Tibial nerve (tissue), 4 donors: ENCODE results near the gene DSG1. TPM values are rescaled to one million over a fixed set of nuclear protein-coding genes. Genes with fewer than 3 reads are reported as not detected.

Experiments
- DNase-seq, 2 donors: peaks; one replicate each; pipeline ENCODE4 v3.0.0-alpha.2; 2019; ENCODE audit warnings: low spot score in 2 of 2
- H3K27ac ChIP-seq, 4 donors: fragments of 200-600 bp; sonication (generic) in 3 of 4; one replicate each; pipeline ENCODE4 v1.5.1; 2017 to 2019; ENCODE audit warnings: mild to moderate bottlenecking in 1 of 4
- H3K27me3 ChIP-seq, 2 donors: fragments of 200-600 bp; sonication (generic) in 1 of 2; one replicate each; pipeline versions ENCODE4 v1.5.1 to v1.6.0; 2017 to 2019
- H3K36me3 ChIP-seq, 3 donors: fragments of 200-600 bp; sonication (generic); one replicate each; pipeline ENCODE4 v1.5.1; 2018 to 2019
- H3K4me1 ChIP-seq, 4 donors: fragments of 200-600 bp; sonication (generic) in 3 of 4; one replicate each; pipeline ENCODE4 v1.5.1; 2017 to 2019
- H3K4me3 ChIP-seq, 4 donors: fragments of 200-600 bp; sonication (generic) in 3 of 4; one replicate each; pipeline ENCODE4 v1.5.1; 2017 to 2019; ENCODE audit warnings: mild to moderate bottlenecking in 1 of 4, moderate library complexity in 1 of 4
- H3K9me3 ChIP-seq, 4 donors: fragments of 200-600 bp; sonication (generic) in 3 of 4; one replicate each; pipeline ENCODE4 v1.5.1; 2017 to 2019
- CTCF ChIP-seq, 5 experiments: fragments of 200-600 bp in 3 of 5; fragments of 450-650 bp in 2 of 5; sonication (generic) in 3 of 5; IDR thresholded peaks; one replicate each; pipeline ENCODE4 v1.5.1; 2016 to 2019; ENCODE audit warnings: antibody characterized with exemption in 5 of 5, mild to moderate bottlenecking in 3 of 5, moderate library complexity in 2 of 5
- EP300 ChIP-seq, 2 donors: sonication (generic); formaldehyde crosslinking; IDR thresholded peaks; one replicate each; pipeline ENCODE4 v1.6.1; 2017; ENCODE audit warnings: antibody characterized with exemption in 2 of 2, mild to moderate bottlenecking in 1 of 2
- POLR2A ChIP-seq, 2 donors: fragments of 450-650 bp; IDR thresholded peaks; one replicate each; pipeline ENCODE4 v1.6.1; 2017; ENCODE audit warnings: antibody characterized with exemption in 2 of 2, mild to moderate bottlenecking in 2 of 2, moderate library complexity in 2 of 2
- WGBS, 2 donors: methylation state at CpG; one replicate each; pipeline ENCODE4 v1.1.5; 2018; 5-methylcytosine and 5-hydroxymethylcytosine counted together
- total RNA-seq, 4 donors: library from RNA; depleted of rRNA; stranded (reverse); fragments of >200 nt; gene quantifications; one replicate each; pipeline ENCODE4 v1.1.0, GENCODE V29; 2016

The DSG1 gene
- total RNA-seq, 4 donors from 2014 or later, result not detected

GRCh38 chr18:31302991-31303390 lies 15.0 kb upstream of the DSG1 start:
- DNase-seq, result no peak
- no peaks in the 10 kb centered on the region for H3K9me3 ChIP-seq
- no peaks in the 10 kb centered on the region for H3K36me3 ChIP-seq
- no peaks in the 10 kb centered on the region for H3K27me3 ChIP-seq
- no peak overlapping the region for H3K27ac ChIP-seq
- TF ChIP-seq EP300 (IDR thresholded peaks at IDR 0.05) (no peak), POLR2A (IDR thresholded peaks at IDR 0.05) (no peak), CTCF (IDR thresholded peaks at IDR 0.05) (no peak)
- no peak overlapping the region for H3K4me3 ChIP-seq
- H3K4me1 ChIP-seq, result peaks cover 0 to 7% (median 0%) of the 10 kb centered on the region in 4 donors

- Histone ChIP-seq H3K4me3 (no peak overlapping the region), H3K27me3 (no peaks in the 10 kb centered on the region), H3K36me3 (no peaks in the 10 kb centered on the region), H3K9me3 (no peaks in the 10 kb centered on the region), H3K4me1 (peaks cover 0 to 7% (median 0%) of the 10 kb centered on the region in 4 donors), H3K27ac (no peak overlapping the region)
- no peak for DNase-seq
- TF ChIP-seq EP300 (IDR thresholded peaks at IDR 0.05) (no peak), POLR2A (IDR thresholded peaks at IDR 0.05) (no peak), CTCF (IDR thresholded peaks at IDR 0.05) (no peak)
- 85 to 88% methylated on average over 3 of the region's 3 CpGs for WGBS, 2 donors
Observed at GRCh38 chr18:31303771-31304170, 14.2 kb upstream of the DSG1 start.

GRCh38 chr18:31309115-31309514 lies 8.8 kb upstream of the DSG1 start:
- Histone ChIP-seq H3K9me3 (no peaks in the 10 kb centered on the region), H3K4me3 (no peak overlapping the region), H3K4me1 (no peaks in the 10 kb centered on the region), H3K36me3 (no peaks in the 10 kb centered on the region), H3K27me3 (no peaks in the 10 kb centered on the region), H3K27ac (no peak overlapping the region)
- DNase-seq, result no peak
- no peak for TF ChIP-seq POLR2A (IDR thresholded peaks at IDR 0.05)
- no peak for TF ChIP-seq EP300 (IDR thresholded peaks at IDR 0.05)
- no peak for TF ChIP-seq CTCF (IDR thresholded peaks at IDR 0.05)
- WGBS, 2 donors, result 90 to 94% methylated on average over 2 of the region's 2 CpGs

- Histone ChIP-seq H3K27me3 (no peaks in the 10 kb centered on the region), H3K4me1 (no peaks in the 10 kb centered on the region), H3K4me3 (no peak overlapping the region), H3K27ac (no peak overlapping the region), H3K36me3 (no peaks in the 10 kb centered on the region), H3K9me3 (no peaks in the 10 kb centered on the region)
- no peak for TF ChIP-seq CTCF (IDR thresholded peaks at IDR 0.05)
- TF ChIP-seq EP300 (IDR thresholded peaks at IDR 0.05), result no peak
- no peak for TF ChIP-seq POLR2A (IDR thresholded peaks at IDR 0.05)
- no peak for DNase-seq
- 71 to 78% methylated on average over 4 of the region's 4 CpGs for WGBS, 2 donors
Observed at GRCh38 chr18:31316974-31317373, 986 bp upstream of the DSG1 start.

- 38 to 67% methylated on average over 2 of the region's 2 CpGs for WGBS, 2 donors
- DNase-seq, result no peak
- no peak for TF ChIP-seq CTCF (IDR thresholded peaks at IDR 0.05)
- no peak for TF ChIP-seq POLR2A (IDR thresholded peaks at IDR 0.05)
- no peak for TF ChIP-seq EP300 (IDR thresholded peaks at IDR 0.05)
- Histone ChIP-seq H3K36me3 (no peaks in the 10 kb centered on the region), H3K9me3 (no peaks in the 10 kb centered on the region), H3K27ac (no peak overlapping the region), H3K4me1 (peaks cover 0 to 9% (median 0%) of the 10 kb centered on the region in 4 donors), H3K27me3 (no peaks in the 10 kb centered on the region), H3K4me3 (no peak overlapping the region)
Observed at GRCh38 chr18:31321719-31322118, 3.8 kb downstream of the DSG1 start.
